RKO (cell line): ENCODE measurements around the gene DCST2.

Experiments
- DNase-seq: peaks from one replicate; pipeline ENCODE4 v3.0.0-alpha.2; 2016; ENCODE audit warnings: low spot score

DCST2 gene

DNA sequence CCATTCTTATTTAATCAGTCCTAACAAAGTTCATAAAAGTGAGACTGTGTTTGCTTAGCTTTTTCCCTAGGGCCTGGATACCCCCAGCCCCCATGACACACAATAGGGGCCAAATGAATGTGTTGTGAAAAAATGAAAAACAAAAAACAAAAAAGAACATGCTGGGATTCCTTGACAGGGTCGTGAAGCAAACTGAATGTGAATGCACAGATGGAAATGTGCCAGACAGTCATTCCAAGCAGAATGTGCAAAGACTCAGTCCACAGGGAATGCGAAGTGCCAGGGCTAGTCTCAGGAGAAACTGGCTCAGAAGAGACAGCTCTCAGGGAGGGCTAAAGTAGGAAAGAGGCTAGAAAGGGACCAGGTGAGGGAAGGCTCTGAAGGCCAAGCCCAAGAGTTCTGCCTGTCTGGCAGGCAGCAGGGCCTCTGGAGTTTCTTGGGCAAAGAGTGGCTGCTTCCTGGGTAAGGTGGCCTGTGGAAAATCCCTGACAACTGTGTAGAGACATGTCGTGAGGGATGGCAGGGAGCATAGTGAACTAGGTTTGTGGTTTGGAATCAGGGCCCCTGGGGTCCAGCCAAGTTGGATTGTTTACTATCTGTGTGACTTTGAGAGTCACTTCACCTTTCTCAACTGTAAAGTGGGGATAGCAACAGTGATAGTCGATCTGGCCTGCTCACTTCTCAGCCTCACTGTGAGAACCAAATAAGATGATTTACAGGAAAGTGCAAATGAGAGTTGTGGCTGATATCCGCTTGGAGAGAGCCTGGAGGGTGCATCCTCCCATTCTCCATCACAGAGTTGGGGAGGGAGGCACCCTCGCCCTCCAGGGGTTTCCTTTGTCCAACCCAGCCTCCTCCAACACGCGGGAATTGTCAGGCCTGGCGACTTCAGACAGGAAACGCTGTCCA is 16.3 kb upstream of the DCST2 start:
- DNase-seq = peak; percentile 49

DNA sequence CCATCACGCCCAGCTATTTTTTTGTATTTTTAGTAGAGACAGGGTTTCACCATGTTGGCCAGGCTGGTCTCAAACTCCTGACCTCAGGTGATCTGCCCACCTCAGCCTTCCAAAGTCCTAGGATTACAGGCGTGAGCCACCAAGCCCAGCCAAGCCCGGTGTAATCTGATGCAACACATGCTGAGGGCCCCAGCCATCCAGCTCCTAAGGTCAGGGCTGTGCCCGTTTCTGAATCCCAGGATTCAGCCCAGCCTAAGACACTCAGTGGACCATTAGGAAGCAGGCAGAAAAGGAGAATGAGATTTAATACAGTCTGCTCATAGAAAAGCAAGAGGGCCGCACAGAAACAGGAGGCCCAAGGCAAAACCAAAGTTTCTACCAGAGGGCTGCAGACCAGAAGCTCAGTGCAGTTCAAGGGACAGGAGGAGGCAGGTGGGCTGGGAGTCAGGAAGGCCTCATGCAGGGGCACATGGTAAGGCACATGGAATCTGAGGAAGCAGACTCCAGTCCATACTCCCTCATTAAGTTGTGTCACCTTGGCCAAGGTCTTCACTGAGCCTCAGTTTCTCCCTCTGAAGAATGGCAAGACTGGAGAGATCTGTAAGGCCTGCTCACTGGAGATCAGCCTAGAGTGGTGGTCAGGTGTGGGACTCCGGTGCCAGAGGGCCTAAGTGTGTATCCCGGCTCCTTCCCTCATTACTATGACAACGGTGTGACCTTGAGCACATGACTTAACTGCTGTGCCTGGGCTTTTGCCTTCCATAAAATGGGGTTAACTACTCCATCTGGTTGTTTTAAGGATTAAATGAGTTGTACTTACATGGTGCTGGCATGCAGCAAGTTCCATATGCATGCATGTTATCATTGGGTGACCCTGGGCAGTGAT is 15.1 kb upstream of the DCST2 start:
- no peak for DNase-seq

DNA sequence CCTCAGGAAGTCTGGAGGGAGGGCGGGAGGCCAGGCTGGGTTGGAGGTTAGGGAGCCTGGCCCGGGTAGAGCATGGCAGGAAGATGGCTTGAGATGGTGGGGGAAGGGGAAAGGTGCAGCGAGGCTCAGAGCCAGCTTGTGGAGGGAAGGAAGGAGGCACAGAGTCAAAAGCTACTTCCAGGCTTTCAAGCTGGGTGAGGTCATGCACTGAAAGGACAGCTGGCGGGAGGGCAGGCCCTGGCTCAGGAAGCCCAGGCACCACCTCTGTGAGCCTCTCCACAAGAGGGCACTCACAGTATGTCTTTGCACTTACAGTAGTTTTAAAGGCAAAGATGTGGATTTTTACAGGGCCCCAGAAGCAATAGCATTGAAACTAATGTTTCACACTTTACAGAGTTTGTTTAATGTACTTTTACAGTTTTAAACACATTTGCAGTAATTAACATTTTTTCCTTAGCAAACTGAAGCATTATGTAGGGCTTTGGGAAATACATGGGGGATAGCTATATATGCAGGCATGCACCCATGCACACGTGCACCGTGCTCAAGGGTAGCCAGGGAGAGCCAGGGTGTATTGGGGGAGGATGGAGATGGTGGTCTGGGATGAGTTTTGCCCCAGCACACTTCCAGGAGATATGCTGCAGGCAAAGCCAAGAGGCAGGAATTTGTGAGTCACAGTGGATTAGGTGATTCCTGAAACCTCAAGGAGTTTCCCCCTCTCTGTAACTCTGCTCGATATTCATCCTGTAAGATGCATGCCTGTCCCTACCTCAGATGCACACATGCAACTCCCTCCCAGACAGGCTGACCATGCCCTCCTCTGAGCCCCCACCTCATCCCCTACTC is 11.5 kb upstream of the DCST2 start:
- peak; percentile 92 for DNase-seq

DNA sequence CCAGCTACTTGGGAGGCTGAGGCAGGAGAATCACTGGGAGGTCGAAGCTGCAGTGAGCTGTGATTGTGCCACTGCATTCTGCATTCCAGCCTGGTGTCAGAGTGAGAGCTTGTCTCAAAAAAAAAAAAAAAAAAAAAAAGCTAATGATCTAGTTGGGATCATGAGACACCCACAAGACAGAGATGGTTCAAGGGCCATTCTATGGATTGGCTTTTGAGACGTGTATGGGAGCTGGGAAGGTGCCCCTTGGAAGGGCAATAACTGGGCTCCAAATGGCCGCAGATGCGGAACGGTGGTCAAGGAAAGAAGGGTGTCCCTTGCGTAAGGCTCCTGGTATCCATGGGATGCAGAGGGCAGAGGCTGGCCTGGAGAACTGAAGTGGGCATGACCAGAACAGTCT is 10.8 kb upstream of the DCST2 start:
- no peak for DNase-seq

DNA sequence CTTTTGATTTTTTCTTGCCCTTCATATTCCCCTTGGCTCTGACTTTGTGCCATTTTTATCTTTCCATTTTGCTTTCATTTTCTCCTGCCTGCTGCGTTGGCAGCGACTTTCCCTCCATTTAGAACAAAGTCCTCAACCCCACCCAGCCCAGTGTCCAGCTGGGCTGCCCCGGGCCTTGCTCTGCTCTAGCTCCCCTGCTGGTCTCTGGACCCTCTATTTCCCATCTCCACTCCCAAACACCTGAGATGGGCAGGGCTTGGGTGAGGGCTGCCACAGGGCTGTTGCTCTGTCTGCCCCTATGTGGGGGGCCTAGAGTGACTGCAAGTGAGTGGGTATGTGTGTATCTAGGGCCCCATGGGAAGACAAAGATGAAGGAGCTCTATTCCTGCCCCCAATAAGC is 10.2 kb upstream of the DCST2 start:
- DNase-seq = no peak

DNA sequence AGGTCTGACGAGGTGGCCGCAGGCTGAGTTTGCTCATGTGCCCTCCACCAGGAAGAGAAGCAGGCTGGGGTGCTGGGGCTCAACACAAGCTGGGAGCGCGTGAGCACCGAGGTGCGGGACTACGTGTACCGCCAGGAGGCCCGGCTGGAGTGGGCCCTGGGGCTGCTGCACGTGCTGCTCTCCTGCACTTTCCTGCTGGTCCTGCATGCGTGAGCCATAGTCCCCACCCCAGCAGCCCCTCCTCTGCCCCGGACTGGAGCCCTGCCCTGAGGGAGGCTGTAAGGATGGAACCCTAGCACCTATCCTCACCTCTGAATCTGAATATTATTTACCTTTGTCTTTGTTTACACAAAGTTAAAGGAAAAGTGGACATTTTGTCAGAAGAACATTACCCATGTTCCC is 9.7 kb upstream of the DCST2 start:
- DNase-seq = no peak

DNA sequence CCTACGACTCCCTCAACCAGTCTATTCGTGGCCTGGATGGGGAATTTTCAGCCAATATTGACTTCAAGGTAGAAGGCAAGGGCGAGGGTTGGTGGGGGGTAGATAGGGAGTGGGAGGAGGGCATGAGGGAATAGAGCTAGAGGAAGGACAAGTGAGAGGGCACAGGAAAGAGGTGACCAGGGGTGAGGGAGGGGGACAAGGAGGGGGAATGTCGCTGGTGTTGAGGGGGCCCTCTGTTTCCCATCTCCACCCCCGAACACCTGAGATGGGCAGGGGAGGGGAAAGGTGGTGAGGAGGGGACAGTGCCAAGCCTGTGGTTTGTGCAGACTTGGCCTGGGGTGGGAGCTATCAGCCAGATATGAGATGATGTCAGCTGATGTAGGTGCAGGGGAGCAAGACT is 9.2 kb upstream of the DCST2 start:
- no peak for DNase-seq

DNA sequence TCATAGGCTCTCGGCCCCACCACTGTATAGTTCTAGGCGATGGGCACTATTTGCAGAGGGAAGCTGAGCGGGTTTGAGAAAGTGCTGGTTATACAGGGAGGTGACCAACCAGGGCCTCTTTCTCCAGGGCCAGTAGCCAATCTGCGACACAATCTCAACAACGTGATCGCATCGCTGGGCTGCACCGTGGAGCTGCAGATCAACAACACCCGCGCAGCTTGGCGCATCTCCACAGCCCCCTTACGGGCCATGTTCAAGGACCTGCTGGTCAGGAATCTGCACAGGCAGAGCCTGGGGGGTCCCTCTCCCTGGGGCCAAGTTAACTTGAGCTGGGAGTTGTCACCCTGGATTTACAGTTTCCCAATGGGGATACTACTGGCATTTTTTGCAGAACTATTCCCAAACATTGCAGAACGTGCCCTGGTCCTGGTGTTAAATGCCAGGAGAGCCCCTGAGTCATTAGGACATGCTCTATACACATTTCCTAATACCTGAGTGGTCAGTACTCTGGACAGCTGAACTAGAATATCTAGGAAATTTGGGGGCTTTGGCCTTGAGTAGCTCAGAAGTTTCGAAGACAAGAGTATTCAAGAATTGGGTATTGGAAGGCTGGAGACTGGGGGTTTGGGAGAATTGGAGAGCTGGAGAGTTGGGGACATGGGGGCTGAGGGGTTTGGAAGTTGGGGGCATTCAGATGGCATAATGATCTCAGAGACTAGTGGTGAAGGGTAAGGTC is 6.9 kb upstream of the DCST2 start:
- no peak for DNase-seq

DNA sequence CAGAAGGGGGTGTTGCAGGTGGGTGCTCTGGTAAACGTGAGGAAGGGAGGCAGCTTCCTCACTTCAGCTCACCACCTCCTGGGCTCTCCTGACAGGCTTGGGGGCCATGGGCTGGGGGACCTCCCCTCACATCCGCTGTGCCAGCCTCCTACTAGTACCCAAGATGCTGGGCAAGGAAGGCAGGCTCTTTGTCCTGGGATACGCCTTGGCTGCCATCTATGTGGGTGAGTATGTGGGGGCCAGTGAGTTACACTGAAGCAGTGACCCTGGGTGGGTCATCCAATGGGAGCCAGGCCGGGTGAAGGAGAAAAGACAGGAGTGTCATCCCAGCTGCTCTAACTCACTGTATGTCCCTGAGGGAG is 5.7 kb upstream of the DCST2 start:
- no peak for DNase-seq

DNA sequence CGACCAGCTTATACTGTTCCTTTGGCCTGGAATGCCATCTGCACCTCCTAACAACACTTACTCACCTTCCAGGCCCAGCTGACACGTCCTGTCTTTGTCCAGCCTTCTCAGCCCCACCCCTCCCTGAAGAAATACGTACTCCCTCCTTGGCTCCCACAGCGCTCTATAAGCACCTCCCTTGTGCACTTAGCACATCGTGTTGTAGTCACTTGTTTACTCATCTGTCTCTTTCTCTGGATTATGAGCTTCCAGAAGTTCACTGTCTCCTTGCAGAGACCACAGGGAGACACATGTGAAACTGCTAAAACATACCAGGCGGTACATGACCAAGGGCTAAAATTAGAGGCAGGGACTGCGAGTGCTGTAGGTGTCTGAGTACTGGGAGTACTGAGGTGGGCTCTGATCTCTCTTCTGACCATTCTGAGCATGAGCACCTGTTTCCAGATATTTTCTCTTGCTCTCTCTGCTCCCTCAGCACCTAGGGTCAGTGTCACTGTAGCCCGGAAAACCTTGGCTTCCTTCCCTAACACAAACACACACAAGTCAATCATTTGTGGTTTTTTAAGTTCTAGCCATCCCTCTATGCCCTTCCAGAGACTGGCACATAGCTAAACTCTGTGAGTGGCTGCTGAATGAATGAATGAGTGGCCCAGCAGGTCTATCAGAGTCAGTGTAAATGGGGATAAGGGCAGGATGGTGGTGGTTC is 5.2 kb upstream of the DCST2 start:
- no peak for DNase-seq

DNA sequence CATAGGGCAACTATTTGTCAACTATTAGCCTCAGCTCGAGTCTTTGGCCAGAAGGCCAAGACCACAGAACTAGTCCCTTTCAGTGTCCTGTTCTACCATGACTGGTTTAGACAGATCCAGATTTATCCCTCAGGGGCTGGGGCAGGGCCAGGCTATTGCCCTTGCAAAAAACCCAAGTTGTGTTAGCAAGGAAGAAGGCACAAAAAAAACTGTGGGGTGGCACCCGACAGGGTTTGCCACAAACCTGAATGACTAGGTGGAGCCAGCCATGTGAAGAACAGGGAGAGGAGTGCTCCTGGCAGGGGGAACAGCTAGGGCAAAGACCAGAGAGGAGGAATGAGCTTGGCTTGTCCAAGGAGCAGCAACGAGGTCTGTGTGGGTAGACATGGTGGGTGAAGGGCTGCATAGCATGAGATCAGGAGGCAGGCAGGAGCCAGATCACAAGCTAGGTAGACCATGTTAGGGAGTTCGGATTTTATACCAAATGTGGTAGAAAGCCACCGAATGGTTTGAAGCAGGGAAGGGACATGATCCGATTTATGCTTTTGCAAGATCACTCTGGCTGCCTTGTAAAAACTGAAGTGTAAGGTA is 4.4 kb upstream of the DCST2 start:
- DNase-seq = no peak

DNA sequence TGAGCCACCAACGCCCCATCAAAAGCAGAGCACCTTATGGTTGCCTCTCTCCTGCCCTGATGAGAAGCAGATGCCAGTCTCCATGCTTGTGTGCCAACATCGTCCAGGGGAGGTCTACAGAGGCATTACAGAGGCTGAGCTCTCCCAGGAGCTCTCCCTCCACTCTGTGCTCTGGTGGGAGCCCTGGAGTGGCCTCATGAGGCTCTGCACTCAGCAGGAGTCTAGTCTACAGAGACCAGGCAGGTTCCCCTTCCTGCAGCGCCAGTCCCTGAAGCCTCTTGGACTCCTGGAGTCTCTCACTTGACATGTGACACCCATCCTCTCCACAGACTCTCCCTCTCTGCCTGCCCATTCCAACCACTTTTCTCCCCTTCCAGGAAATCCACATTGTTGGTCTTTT is 3.5 kb upstream of the DCST2 start:
- DNase-seq = no peak

DNA sequence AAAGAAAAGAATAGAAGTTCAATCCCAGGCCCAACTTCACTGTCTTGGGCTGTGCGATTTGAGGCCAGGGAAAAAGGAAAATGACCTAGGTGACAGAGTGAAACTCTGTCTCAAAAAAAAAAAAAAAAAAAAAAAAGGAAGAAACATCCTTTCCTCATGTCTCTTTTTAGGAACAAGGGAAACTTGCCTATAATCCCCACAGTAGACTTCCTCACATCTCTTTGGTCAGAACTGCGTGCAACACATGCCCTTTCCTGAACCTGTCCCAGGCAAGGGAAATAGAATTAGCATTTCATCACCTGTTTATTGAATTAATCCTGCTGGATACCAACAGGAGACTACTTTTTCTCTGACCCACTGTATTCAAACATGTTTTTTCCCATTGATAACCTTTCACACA is 2.4 kb upstream of the DCST2 start:
- no peak for DNase-seq

DNA sequence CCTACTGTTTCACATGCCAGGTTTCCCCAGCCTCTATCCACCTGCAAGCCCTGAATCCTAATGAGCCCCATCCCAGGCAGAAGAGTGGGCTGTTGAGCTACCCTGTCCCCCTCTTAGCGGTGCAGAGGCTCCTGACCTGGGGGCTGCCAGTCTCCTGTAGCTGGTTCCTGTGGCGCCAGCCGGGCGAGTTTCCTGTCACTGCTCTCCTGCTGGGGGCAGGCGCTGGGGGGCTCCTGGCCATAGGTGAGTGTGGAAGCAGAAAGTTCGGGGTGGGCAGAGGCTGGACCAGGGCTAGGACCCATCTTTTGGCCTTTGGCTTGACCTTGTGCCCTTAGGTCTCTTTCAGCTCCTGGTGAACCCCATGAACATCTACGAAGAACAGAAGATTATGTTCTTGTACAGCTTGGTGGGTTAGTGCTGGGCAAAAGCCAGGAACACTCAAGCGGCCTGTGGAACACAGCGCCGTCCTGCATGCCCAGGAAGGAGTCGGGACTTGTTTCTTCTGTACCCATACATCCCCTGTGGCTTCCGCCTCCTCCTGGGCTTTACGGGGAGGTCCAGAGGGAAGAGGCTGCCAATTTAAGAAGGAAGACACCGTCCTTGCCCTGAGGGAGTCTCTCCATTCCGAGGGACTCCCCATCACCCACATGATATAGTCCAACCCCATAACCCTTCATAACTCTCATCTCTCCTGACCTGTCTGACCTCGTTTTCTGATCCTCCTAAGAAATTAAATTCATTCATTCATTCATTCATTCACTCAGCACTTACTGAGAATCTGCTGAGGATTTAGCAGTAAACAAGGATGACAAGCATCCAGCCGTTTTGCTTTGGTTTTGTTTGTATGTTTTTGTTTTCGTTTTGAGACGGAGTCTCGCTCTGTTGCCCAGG is 982 bp upstream of the DCST2 start:
- DNase-seq = no peak

DNA sequence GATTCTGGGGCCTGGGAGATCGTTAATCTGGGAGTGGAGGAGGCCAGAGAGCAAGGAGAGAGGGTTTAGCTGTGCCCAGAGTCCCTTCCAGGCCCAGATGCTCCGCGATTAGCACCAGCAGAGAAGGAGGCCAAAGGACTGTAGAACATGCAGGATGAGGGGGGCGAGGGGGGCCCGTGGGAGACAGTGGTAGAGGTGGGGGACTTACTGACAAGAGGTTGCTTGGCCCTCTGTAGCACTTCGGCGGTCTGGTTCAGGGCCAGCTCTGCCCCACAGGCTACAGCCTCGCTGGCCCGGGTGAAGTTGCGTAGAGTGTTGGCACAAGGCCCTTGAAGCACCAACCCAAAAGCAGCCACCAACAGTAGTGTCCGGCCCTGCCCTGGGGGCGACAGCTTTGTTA is 695 bp downstream of the DCST2 start:
- no peak for DNase-seq

DNA sequence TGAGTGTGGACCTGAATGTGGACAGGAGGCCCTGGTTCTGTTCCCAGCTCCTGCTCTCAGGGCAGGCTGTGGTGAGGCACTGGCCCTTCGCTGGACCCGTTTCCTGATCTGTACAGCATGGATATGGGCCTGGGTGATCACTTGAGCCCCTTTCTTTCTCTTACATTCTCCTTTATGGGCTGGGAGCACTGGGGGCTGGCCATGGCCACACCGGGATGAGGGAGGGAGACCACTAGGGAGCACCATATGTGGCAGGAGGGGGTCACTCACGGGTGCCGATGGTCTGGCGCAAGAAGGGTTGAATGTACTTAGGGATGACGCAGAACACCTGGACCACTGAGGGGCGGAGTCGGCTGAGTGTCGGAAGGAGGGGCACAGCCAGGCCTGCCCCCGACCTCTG is 2.7 kb downstream of the DCST2 start:
- DNase-seq = no peak

DNA sequence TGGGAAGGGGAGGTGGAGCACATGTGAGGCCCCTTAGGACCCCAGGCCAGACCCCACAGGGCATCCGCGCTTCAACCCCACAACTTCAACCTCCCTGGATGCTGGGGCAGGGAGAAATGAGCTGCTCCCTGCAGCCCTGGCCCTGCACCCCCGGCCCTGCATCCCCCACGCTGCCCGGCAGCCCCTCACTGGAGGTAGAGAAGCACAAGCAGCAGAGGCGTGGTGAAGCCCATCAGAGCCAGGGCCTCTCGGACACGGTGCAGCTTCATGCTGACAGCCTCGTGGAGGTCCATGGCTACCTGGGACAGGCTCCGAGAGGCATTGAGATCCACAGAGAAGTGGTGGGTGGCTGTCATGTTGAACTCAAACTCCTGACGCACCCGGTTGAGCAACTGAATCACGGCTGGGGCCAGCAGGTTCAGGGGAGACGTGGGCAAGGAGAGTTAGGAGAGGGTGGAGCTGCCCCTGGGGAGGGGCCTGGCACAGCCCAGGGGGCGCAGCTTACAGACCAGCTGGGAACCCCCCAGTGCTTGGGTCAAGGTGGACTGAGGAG is 3.3 kb downstream of the DCST2 start:
- no peak for DNase-seq

DNA sequence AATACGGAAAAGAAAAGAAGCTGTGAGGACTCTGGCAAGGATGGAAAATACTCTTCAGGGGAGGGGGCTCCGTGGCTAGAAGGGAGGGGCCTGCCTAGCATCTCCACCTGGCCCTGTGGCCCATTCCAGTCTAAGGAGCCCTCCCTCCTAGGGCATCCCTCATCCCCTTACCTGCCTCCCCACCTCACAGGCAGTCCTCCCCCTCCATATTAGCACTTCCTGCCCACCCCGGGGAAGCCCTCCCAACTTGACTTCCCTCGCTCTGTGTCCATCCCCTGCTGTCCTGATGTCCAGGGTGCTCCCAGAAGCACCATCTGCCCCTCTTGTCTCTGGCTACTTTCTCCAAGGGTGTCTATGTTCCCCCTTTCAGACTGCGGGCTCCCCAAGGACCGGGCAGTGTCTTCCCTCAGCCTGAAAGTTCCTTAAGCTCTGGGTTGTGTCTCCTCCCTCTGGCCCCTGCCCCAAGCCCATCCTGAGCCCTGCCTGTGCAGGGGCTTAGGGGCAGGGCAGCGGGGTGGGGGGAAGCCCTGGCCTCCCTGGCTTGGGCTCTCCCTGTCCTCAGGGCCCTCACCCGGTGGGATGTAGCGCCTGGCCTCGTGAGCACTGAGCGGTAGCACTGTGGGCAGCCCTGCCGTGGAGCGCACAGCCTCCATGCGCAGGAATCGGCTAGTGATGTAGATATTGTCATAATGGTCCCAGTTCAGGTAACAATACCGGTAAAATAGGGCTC is 3.9 kb downstream of the DCST2 start:
- DNase-seq = no peak

DNA sequence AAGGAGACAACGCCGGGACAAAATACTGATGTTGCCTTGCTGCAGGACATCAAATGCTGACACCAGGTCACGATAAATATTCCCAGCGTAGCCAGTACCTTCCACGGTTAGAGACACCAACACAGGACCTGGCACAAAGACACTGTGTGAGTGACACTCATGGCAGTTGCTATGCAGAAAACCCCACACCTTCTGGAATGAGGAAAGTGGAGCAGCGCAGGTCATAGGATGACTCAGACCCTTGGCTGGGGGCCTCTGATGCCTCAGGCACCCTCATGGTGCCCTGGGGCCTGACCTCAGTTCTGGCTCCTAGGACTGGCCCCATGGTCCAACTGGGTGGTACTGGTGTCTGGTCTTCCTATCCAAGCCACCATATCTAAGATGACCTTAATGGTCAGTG is 7.0 kb downstream of the DCST2 start:
- DNase-seq = peak; percentile 29
